Thymus (tissue), 11 donors: ENCODE data around the gene PRKRIP1. TPM values are rescaled to one million over a fixed set of nuclear protein-coding genes. Genes with fewer than 3 reads are reported as not detected.

Experiments
- DNase-seq, 9 donors: peaks; one replicate each; pipeline ENCODE4 v3.0.0-alpha.2; 2013; ENCODE audit warnings: low spot score in 9 of 9, low read depth in 6 of 9, missing footprints in 1 of 9
- H3K27ac ChIP-seq, 2 donors: one replicate each; pipeline ENCODE4 v1.5.1; 2013; ENCODE audit warnings: control low read depth in 1 of 2, low read depth in 1 of 2, low read length in 1 of 2, mild to moderate bottlenecking in 1 of 2, moderate library complexity in 1 of 2
- H3K27me3 ChIP-seq, 2 donors: one replicate each; pipeline ENCODE4 v1.5.1; 2013; ENCODE audit warnings: low read length in 1 of 2; ENCODE audit not compliant: control insufficient read depth in 2 of 2, insufficient read depth in 1 of 2
- H3K36me3 ChIP-seq, 2 donors: one replicate each; pipeline ENCODE4 v1.5.1; 2013; ENCODE audit warnings: low read length in 1 of 2, mild to moderate bottlenecking in 1 of 2, moderate library complexity in 1 of 2; ENCODE audit not compliant: control insufficient read depth in 2 of 2, insufficient read depth in 2 of 2
- H3K4me1 ChIP-seq, 2 donors: one replicate each; pipeline ENCODE4 v1.5.1; 2013; ENCODE audit warnings: low read length in 2 of 2; ENCODE audit not compliant: control insufficient read depth in 2 of 2, insufficient read depth in 2 of 2
- H3K4me3 ChIP-seq, 2 donors: one replicate each; pipeline ENCODE4 v1.5.1; 2013; ENCODE audit warnings: low read length in 2 of 2, control low read depth in 1 of 2, mild to moderate bottlenecking in 1 of 2
- H3K9me3 ChIP-seq, 2 donors: one replicate each; pipeline ENCODE4 v1.5.1; 2013; ENCODE audit warnings: low read length in 1 of 2, mild to moderate bottlenecking in 1 of 2; ENCODE audit not compliant: control insufficient read depth in 2 of 2, insufficient read depth in 1 of 2
- WGBS: extraction: QIAGEN DNeasy Blood & Tissue Kit; methylation state at CpG from one replicate; pipeline ENCODE4 v1.1.7; 2013; 5-methylcytosine and 5-hydroxymethylcytosine counted together
- polyA plus RNA-seq: library from polyadenylated mRNA; stranded (reverse); fragments of 200-250 nt; gene quantifications from one replicate; pipeline ENCODE4 v1.2.3, GENCODE V29; 2013
- total RNA-seq: library from RNA; stranded (reverse); fragments of 120-200 nt; gene quantifications from one replicate; pipeline ENCODE4 v1.2.4, GENCODE V29; 2013
- donor health status: healthy.

Gene PRKRIP1
- total and polyA plus RNA-seq, 2 donors = 19.4 to 54.4 TPM

- Histone ChIP-seq H3K9me3 (no peaks in the 10 kb centered on the region), H3K4me1 (peaks cover 11 to 46% of the 10 kb centered on the region in 2 donors), H3K4me3 (no peak overlapping the region), H3K36me3 (peaks cover 18 to 35% of the 10 kb centered on the region in 2 donors), H3K27me3 (no peaks in the 10 kb centered on the region), H3K27ac (no peak overlapping the region)
- 98% methylated on average over 5 of the region's 5 CpGs for WGBS
- DNase-seq = no peak
Measured at GRCh38 chr7:102418592-102418991, 22.4 kb downstream of the PRKRIP1 start.

- no peaks in the 10 kb centered on the region for H3K27me3 ChIP-seq
- H3K9me3 ChIP-seq = peaks cover 0 to 2% of the 10 kb centered on the region in 2 donors
- H3K4me1 ChIP-seq = peaks cover 34 to 59% of the 10 kb centered on the region in 2 donors
- no peak overlapping the region for H3K4me3 ChIP-seq
- 96% methylated on average over 10 of the region's 10 CpGs for WGBS
- H3K27ac ChIP-seq = no peak overlapping the region
- no peak for DNase-seq
- peaks cover 29 to 31% of the 10 kb centered on the region in 2 donors for H3K36me3 ChIP-seq
Measured at GRCh38 chr7:102421706-102422240, 25.6 kb downstream of the PRKRIP1 start.

- Histone ChIP-seq H3K4me3 (no peak overlapping the region), H3K4me1 (peaks cover 39 to 66% of the 10 kb centered on the region in 2 donors), H3K9me3 (peaks cover 0 to 2% of the 10 kb centered on the region in 2 donors), H3K27ac (peak overlapping the region; percentile 62 to 100), H3K27me3 (no peaks in the 10 kb centered on the region), H3K36me3 (peaks cover 27 to 29% of the 10 kb centered on the region in 2 donors)
- WGBS = 77% methylated on average over 12 of the region's 12 CpGs
- DNase-seq = no peak
Measured at GRCh38 chr7:102424129-102424551, 28.0 kb downstream of the PRKRIP1 start.

GRCh38 chr7:102424787-102425218 lies 28.6 kb downstream of the PRKRIP1 start:
- Histone ChIP-seq H3K9me3 (peaks cover 0 to 2% of the 10 kb centered on the region in 2 donors), H3K27me3 (no peaks in the 10 kb centered on the region), H3K36me3 (peaks cover 24 to 27% of the 10 kb centered on the region in 2 donors), H3K4me1 (peaks cover 44 to 73% of the 10 kb centered on the region in 2 donors), H3K27ac (peak overlapping the region; percentile 99 to 100), H3K4me3 (no peak overlapping the region)
- WGBS = 92% methylated on average over 13 of the region's 13 CpGs
- DNase-seq = no peak

- Histone ChIP-seq H3K27ac (peak overlapping the region; percentile 99 to 100), H3K4me1 (peaks cover 41 to 78% of the 10 kb centered on the region in 2 donors), H3K27me3 (no peaks in the 10 kb centered on the region), H3K36me3 (peaks cover 24 to 27% of the 10 kb centered on the region in 2 donors), H3K4me3 (peak overlapping the region; percentile 35 to 45), H3K9me3 (peaks cover 0 to 2% of the 10 kb centered on the region in 2 donors)
- 43% methylated on average over 25 of the region's 25 CpGs for WGBS
- peak in 5 of 9 donors; percentile 63 to 89 (median 79) for DNase-seq
Measured at GRCh38 chr7:102425639-102426267, 29.6 kb downstream of the PRKRIP1 start.

GRCh38 chr7:102426268-102427018 lies 30.3 kb downstream of the PRKRIP1 start:
- Histone ChIP-seq H3K27me3 (no peaks in the 10 kb centered on the region), H3K9me3 (peaks cover 0 to 2% of the 10 kb centered on the region in 2 donors), H3K4me1 (peaks cover 42 to 78% of the 10 kb centered on the region in 2 donors), H3K36me3 (peaks cover 22 to 24% of the 10 kb centered on the region in 2 donors), H3K27ac (peak overlapping the region; percentile 99 to 100), H3K4me3 (peak overlapping the region; percentile 35 to 45)
- DNase-seq = peak in 4 of 9 donors; percentile 58 to 88 (median 68)
- WGBS = 5% methylated on average over 16 of the region's 16 CpGs

- Histone ChIP-seq H3K27me3 (no peaks in the 10 kb centered on the region), H3K27ac (peak overlapping the region; percentile 99 to 100), H3K4me3 (peak overlapping the region; percentile 35 to 45), H3K4me1 (peaks cover 44 to 83% of the 10 kb centered on the region in 2 donors), H3K36me3 (peaks cover 16 to 21% of the 10 kb centered on the region in 2 donors), H3K9me3 (peaks cover 0 to 2% of the 10 kb centered on the region in 2 donors)
- 63% methylated on average over 5 of the region's 5 CpGs for WGBS
- no peak for DNase-seq
Measured at GRCh38 chr7:102427019-102427405, 30.8 kb downstream of the PRKRIP1 start.

GRCh38 chr7:102429141-102429899 lies 33.2 kb downstream of the PRKRIP1 start:
- Histone ChIP-seq H3K36me3 (peaks cover 15 to 21% of the 10 kb centered on the region in 2 donors), H3K4me1 (peaks cover 57 to 92% of the 10 kb centered on the region in 2 donors), H3K27me3 (no peaks in the 10 kb centered on the region), H3K9me3 (peaks cover 0 to 2% of the 10 kb centered on the region in 2 donors), H3K27ac (peak overlapping the region; percentile 73 to 99), H3K4me3 (no peak overlapping the region)
- no peak for DNase-seq
- WGBS = 96% methylated on average over 10 of the region's 10 CpGs
